Thyroid gland (tissue), 4 donors: ENCODE data around the gene IFNA13.

ENCODE experiments used
- POLR2A ChIP-seq, 2 donors: fragments of 450-650 bp; IDR thresholded peaks; one replicate each; pipeline ENCODE4 v1.6.1; 2017; ENCODE audit warnings: antibody characterized with exemption in 2 of 2, mild to moderate bottlenecking in 2 of 2, moderate library complexity in 1 of 2
- TF ChIP-seq, protein P1 (sequence below), 6 experiments: fragments of 200-600 bp in 3 of 6; fragments of 450-650 bp in 3 of 6; sonication (generic) in 3 of 6; IDR thresholded peaks; one replicate each; pipeline ENCODE4 v1.5.1; 2016 to 2019; ENCODE audit warnings: antibody characterized with exemption in 6 of 6, mild to moderate bottlenecking in 2 of 6, inconsistent platforms in 1 of 6, moderate library complexity in 1 of 6

DNA sequence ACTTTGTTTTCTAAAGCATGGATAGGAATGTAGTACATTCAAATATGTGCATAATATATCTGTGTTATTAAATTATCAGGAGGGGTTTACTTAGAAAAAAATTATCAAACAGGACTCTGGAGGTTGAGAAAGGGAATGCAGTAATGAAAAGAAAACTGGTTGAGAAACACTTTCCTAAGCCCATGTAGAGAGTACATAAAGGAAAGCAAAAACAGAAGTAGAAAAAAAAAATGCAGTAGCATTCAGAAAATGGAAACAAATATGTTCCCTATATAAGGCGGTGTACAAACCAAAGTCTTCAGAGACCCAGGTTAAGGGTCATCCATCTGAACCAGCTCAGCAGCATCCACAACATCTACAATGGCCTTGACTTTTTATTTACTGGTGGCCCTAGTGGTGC lies 41.0 kb upstream of the IFNA13 start, which contains the start of gene IFNA8:
- TF ChIP-seq, protein P1, sequence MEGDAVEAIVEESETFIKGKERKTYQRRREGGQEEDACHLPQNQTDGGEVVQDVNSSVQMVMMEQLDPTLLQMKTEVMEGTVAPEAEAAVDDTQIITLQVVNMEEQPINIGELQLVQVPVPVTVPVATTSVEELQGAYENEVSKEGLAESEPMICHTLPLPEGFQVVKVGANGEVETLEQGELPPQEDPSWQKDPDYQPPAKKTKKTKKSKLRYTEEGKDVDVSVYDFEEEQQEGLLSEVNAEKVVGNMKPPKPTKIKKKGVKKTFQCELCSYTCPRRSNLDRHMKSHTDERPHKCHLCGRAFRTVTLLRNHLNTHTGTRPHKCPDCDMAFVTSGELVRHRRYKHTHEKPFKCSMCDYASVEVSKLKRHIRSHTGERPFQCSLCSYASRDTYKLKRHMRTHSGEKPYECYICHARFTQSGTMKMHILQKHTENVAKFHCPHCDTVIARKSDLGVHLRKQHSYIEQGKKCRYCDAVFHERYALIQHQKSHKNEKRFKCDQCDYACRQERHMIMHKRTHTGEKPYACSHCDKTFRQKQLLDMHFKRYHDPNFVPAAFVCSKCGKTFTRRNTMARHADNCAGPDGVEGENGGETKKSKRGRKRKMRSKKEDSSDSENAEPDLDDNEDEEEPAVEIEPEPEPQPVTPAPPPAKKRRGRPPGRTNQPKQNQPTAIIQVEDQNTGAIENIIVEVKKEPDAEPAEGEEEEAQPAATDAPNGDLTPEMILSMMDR (IDR thresholded peaks at IDR 0.05): no peak
- TF ChIP-seq POLR2A (IDR thresholded peaks at IDR 0.05): no peak
